Kidney (tissue), 14 donors: ENCODE measurements around the gene POC1A. TPM values are rescaled to one million over a fixed set of nuclear protein-coding genes. Genes with fewer than 3 reads are reported as not detected.
A peak's percentile ranks its signal among the peaks of the same experiment; 100 is the strongest.

Source experiments
- DNase-seq, 5 donors: peaks; one replicate each; pipeline ENCODE4 v3.0.0-alpha.2; 2013 to 2020
- FAIRE-seq: peaks from 2 replicates; lab custom pipeline; 2012; peaks lifted over from hg19 to GRCh38; lab: Jason Lieb, UNC
- H3K27ac ChIP-seq, 2 donors: one replicate each; pipeline ENCODE4 v1.7.0; 2013; ENCODE audit warnings: low read depth in 2 of 2, low read length in 2 of 2, inconsistent platforms in 1 of 2
- H3K27me3 ChIP-seq: one replicate; pipeline ENCODE4 v1.7.1; 2013; ENCODE audit warnings: low read length, inconsistent platforms; ENCODE audit not compliant: control insufficient read depth, insufficient read depth
- H3K36me3 ChIP-seq, 3 donors: one replicate each; pipeline versions ENCODE4 v1.7.0 to v1.7.1; 2013; ENCODE audit warnings: low read length in 3 of 3, control low read depth in 1 of 3, inconsistent platforms in 1 of 3; ENCODE audit not compliant: insufficient read depth in 3 of 3, control insufficient read depth in 2 of 3
- H3K4me1 ChIP-seq, 3 donors: one replicate each; pipeline versions ENCODE4 v1.7.0 to v1.7.1; 2013; ENCODE audit warnings: low read length in 3 of 3, inconsistent platforms in 1 of 3, low read depth in 1 of 3; ENCODE audit not compliant: control insufficient read depth in 2 of 3, insufficient read depth in 2 of 3
- H3K4me3 ChIP-seq, 3 donors: one replicate each; pipeline versions ENCODE4 v1.7.0 to v1.8.1; 2013; ENCODE audit warnings: low read length in 3 of 3, control low read depth in 1 of 3, inconsistent platforms in 1 of 3
- H3K9ac ChIP-seq, 3 donors: one replicate each; pipeline versions ENCODE4 v1.7.0 to v1.7.1; 2013; ENCODE audit warnings: low read length in 3 of 3, control low read depth in 1 of 3, inconsistent platforms in 1 of 3
- H3K9me3 ChIP-seq, 3 donors: one replicate each; pipeline versions ENCODE4 v1.7.0 to v1.7.1; 2013; ENCODE audit warnings: low read length in 3 of 3, control low read depth in 1 of 3, inconsistent platforms in 1 of 3; ENCODE audit not compliant: control insufficient read depth in 2 of 3, insufficient read depth in 1 of 3
- CTCF ChIP-seq: IDR thresholded peaks from 3 replicates; pipeline ENCODE4 v1.5.1; 2012; ENCODE audit warnings: mild to moderate bottlenecking, moderate library complexity, borderline replicate concordance; ENCODE audit not compliant: insufficient read depth; ENCODE audit errors: extremely low read depth
- intact Hi-C: fragments of 100-400 bp; cut with DNase I; formaldehyde crosslinking; loops from one replicate; pipeline ENCODE4 v1.11.1; 2022
- polyA plus RNA-seq: library from polyadenylated mRNA; stranded (reverse); fragments of 350-450 nt; fragmentation: Illumina TruSeq; extraction: RNeasy Lipid Tissue Mini Kit (QIAGEN cat#74804); gene quantifications from one replicate; pipeline ENCODE4 v1.2.3, GENCODE V29; 2014; ENCODE audit warnings: low read depth, low replicate concordance; ENCODE audit not compliant: insufficient read depth
- total RNA-seq: library from RNA; stranded (reverse); fragmentation: NEBNext Ultra II Directional; extraction: Animal tissue kit (Norgen Biotek cat#: 25700); gene quantifications from one replicate; pipeline ENCODE4 v1.2.1, GENCODE V29; 2021
- donor health status: control.
- donor health status: control.
- donor health status: control.
- donor health status: control.
- donor health status: control.
- donor health status: DM: yes; HTN: yes; CAD: no.
- donor health status: Normal renal cell carcinoma (clear cell type).

POC1A gene
- total and polyA plus RNA-seq, 2 donors from 2014 or later, result 2.2 to 2.5 TPM

- no peaks in the 10 kb centered on the region for H3K9me3 ChIP-seq
- H3K27ac ChIP-seq, result peak overlapping the region; percentile 18 to 51
- no peaks in the 10 kb centered on the region for H3K27me3 ChIP-seq
- H3K36me3 ChIP-seq, result peaks cover 3 to 6% (median 5%) of the 10 kb centered on the region in 3 donors
- no peak for TF ChIP-seq CTCF
- peak overlapping the region; percentile 29 to 92 (median 58) for H3K4me3 ChIP-seq
- peaks cover 3 to 18% (median 17%) of the 10 kb centered on the region in 3 donors for H3K4me1 ChIP-seq
- intact Hi-C loops, result no loop called here
- DNase-seq, result no peak
- FAIRE-seq, result no peak
- peak overlapping the region in 2 of 3 donors; percentile 15 to 77 for H3K9ac ChIP-seq
Measured at GRCh38 chr3:52197499-52197841, 43.2 kb upstream of the POC1A start.

GRCh38 chr3:52196977-52197376, 42.8 kb upstream of the POC1A start:
- H3K4me3 ChIP-seq, result peak overlapping the region in 2 of 3 donors; percentile 29 to 92
- DNase-seq (peak in 1 of 5 donors; percentile 50), FAIRE-seq (no peak)
- peaks cover 3 to 18% (median 17%) of the 10 kb centered on the region in 3 donors for H3K4me1 ChIP-seq
- H3K27ac ChIP-seq, result peak overlapping the region in 1 of 2 donors; percentile 51
- intact Hi-C loops, result no loop called here
- H3K27me3 ChIP-seq, result no peaks in the 10 kb centered on the region
- TF ChIP-seq CTCF, result no peak
- peaks cover 2 to 4% (median 3%) of the 10 kb centered on the region in 3 donors for H3K36me3 ChIP-seq
- no peaks in the 10 kb centered on the region for H3K9me3 ChIP-seq
- H3K9ac ChIP-seq, result no peak overlapping the region

GRCh38 chr3:52195823-52196331, 41.7 kb upstream of the POC1A start:
- H3K36me3 ChIP-seq, result peaks cover 0 to 3% (median 0%) of the 10 kb centered on the region in 3 donors
- DNase-seq (no peak), FAIRE-seq (no peak)
- H3K4me1 ChIP-seq, result peaks cover 3 to 18% (median 17%) of the 10 kb centered on the region in 3 donors
- no peak for TF ChIP-seq CTCF
- H3K27me3 ChIP-seq, result no peaks in the 10 kb centered on the region
- H3K9ac ChIP-seq, result no peak overlapping the region
- H3K9me3 ChIP-seq, result no peaks in the 10 kb centered on the region
- intact Hi-C loops, result no loop called here
- no peak overlapping the region for H3K4me3 ChIP-seq
- no peak overlapping the region for H3K27ac ChIP-seq

- no peak overlapping the region for H3K27ac ChIP-seq
- peaks cover 3 to 22% (median 18%) of the 10 kb centered on the region in 3 donors for H3K4me1 ChIP-seq
- H3K27me3 ChIP-seq, result no peaks in the 10 kb centered on the region
- intact Hi-C loops, result no loop called here
- no peak overlapping the region for H3K4me3 ChIP-seq
- TF ChIP-seq CTCF, result no peak
- no peaks in the 10 kb centered on the region for H3K9me3 ChIP-seq
- H3K36me3 ChIP-seq, result peaks cover 0 to 3% (median 0%) of the 10 kb centered on the region in 3 donors
- no peak for FAIRE-seq
- DNase-seq, result no peak
- H3K9ac ChIP-seq, result no peak overlapping the region
Measured at GRCh38 chr3:52195291-52195597, 41.0 kb upstream of the POC1A start.
